WI38 (cell line): ENCODE data around the gene CEP57L1.

Source experiments
- H3K4me3 ChIP-seq: 2 replicates; pipeline ENCODE4 v1.5.1; 2011; ENCODE audit warnings: low read depth, mild to moderate bottlenecking, control low read depth, low read length
- TF ChIP-seq, protein P1 (sequence below): IDR thresholded peaks from 2 replicates; pipeline ENCODE4 v1.5.1; 2012; ENCODE audit warnings: low read depth, mild to moderate bottlenecking, control low read depth, low read length

The CEP57L1 gene

DNA sequence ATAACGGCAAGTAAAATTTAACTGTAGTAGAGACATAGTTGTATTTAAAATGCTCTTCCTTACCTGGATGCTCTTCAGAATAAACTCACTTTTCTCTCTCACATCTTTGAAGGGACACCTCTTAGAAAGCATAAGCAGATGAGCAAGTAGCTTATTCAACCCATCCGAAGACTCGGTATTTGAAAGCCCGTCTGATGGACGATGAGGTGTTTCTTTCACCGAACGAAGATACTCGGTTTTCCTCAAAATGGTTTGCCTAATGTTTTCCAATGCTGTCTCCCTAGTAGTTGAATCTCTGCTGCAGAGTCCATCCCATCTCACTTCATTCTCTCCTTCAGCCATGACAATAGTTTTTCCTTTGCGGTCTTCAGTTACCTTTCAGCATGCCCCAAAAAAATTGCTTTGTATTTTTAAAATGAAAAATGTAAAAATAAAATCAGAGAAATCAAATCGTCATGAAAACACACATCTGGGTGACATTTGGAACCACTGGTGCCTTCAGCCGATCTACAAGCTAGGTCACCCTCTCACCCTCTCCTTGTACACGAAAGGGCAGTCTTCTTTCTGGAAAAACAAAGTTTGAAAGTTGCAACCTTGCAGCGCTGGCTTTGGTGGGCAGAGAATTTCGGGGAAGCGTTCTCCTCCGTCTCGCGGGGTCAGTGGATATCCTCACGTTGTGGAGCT lies 1.4 kb upstream of the CEP57L1 start:
- TF ChIP-seq, protein P1, sequence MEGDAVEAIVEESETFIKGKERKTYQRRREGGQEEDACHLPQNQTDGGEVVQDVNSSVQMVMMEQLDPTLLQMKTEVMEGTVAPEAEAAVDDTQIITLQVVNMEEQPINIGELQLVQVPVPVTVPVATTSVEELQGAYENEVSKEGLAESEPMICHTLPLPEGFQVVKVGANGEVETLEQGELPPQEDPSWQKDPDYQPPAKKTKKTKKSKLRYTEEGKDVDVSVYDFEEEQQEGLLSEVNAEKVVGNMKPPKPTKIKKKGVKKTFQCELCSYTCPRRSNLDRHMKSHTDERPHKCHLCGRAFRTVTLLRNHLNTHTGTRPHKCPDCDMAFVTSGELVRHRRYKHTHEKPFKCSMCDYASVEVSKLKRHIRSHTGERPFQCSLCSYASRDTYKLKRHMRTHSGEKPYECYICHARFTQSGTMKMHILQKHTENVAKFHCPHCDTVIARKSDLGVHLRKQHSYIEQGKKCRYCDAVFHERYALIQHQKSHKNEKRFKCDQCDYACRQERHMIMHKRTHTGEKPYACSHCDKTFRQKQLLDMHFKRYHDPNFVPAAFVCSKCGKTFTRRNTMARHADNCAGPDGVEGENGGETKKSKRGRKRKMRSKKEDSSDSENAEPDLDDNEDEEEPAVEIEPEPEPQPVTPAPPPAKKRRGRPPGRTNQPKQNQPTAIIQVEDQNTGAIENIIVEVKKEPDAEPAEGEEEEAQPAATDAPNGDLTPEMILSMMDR = no peak

DNA sequence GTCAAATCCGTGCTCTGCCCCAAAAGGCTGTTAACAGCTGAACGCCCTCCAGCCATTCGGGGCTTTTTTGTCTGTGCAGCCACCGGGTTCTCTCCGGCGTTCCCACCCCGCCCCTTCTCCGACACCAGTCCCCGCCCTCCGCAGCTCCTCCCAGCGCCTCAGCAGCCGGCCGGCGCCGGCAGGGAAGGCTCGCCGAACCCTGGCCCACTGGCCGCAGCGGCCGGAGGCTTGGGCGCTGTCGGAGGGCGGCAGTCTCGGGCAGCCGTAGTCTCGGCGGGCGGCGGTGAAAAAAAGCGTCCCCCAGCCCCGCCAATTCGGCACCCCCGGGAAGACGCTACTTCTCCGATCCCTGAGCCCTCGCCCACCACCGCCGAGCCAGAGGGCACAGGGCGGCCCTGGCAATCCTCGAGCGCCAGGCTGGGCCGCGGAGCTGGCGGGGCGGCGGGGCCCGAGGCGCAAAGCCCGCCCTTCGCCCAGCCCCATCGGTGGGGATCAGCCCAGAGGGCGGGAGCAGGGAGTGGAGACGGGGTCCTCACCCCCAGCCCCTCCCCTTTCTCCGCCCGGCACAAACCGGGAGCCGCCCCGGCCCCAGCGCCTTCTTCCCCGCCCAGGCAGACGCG lies 781 bp upstream of the CEP57L1 start, which contains the start of gene SESN1:
TSS of gene SESN1 (minus strand) at position 431 of the 620 bp plus-strand sequence. CDS start 773 bp downstream, outside the sequence.
- peak within 1 kb of the TSS; percentile 82 for H3K4me3 ChIP-seq
- TF ChIP-seq, protein P1 = no peak

More for the DNA sequence above, 1.4 kb upstream of the CEP57L1 start:
- peak overlapping the region; percentile 82 for H3K4me3 ChIP-seq

DNA sequence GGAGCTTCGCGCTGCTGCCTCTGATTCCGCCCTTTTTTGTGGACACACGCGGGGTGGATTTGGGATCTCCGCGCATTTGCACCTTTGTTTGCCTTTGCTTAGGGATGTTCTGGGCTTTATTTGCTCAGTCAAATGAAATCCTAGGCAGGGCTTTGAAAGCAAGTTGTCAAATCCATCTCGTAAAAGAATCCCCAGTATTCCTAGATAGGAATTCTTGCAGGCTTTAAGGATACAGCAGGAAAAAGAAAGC lies 453 bp downstream of the CEP57L1 start:
- peak overlapping the region; percentile 82 for H3K4me3 ChIP-seq
- TF ChIP-seq, protein P1 = no peak

DNA sequence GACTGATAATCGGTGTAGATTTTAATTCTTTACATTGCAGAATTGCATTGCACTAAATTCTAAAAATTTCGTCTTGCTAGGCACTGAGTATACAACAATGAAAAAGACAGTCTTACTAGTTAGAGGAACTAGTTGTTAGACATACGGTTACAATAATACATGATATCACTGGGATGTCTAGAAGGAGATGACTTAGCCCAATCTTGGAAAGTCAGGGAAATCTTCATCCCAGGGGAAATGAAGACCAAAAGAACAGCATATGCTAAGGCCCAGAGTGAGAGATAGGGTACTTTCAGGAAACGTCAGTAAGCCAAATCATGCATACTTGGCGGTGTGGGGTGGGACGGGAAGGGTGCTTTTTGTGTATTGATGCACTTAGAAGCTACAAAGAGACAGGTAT lies 901 bp downstream of the CEP57L1 start:
- TF ChIP-seq, protein P1 = no peak
- H3K4me3 ChIP-seq = peak overlapping the region; percentile 82

DNA sequence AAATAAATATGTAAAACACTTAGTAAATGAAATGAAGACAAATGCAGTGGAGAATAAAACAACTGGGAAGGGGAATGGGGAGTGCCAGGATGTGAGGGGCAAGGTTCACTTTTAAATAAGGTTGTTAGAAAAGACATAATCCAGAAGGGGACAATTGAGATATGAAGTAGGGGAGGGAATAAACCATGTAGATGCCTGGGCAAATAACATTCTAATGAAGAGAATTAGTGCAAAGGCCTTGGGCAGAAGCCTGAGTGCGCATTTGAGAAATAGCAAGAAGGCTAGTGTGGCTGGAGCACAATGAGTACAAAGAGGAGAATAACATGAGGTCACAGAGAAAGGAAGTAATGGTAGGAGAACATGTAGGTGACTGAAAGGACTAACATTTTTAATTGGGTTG lies 2.4 kb downstream of the CEP57L1 start:
- TF ChIP-seq, protein P1 = no peak
- no peak overlapping the region for H3K4me3 ChIP-seq

DNA sequence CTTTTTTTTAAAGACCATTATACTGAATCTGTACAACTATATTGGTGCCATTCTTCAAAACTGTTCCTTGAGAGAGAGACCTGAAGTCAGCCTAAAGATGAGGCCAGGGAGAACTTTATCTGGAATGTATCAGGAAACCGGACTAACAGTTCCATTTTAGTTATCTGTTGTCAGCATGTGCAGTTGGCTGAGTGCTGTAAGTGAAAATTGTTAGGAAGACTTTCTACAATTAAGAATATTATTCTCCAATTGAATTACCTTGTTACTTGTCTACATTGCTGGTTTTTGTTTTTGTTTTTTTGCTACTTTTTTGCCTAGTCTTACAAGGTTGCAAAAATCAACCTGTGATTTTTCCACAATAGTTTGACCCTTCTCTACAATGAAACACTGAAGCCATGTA lies 7.5 kb downstream of the CEP57L1 start:
- TF ChIP-seq, protein P1 = no peak
- H3K4me3 ChIP-seq = no peak overlapping the region

DNA sequence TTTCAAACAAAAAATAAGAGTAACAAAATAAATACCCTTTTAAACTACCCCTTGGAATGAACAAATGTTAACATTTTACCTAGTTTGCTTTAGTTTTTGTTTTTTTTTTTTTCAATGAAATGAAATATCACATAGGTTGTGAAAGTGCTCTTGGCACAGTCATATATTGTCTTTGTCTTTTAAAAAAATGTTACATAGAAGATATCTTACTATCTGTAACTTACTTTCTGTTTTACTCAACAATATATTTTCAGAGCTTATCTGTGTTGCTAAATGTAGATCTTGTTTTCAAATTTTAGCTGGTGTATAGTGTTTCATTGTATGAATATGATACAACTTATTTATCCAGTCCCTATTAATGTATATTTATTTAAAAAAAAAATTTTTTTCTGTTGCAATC lies 8.6 kb downstream of the CEP57L1 start:
- no peak overlapping the region for H3K4me3 ChIP-seq
- TF ChIP-seq, protein P1 = no peak
